Neural progenitor cell (in vitro differentiated cells): ENCODE measurements around the gene TREM2. TPM values are rescaled to one million over a fixed set of nuclear protein-coding genes. Genes with fewer than 3 reads are reported as not detected.

Source experiments
- DNase-seq: peaks from one replicate; pipeline ENCODE4 v3.0.0-alpha.2; 2016; ENCODE audit warnings: low spot score
- H2AFZ ChIP-seq: fragments of 200-600 bp; sonication (generic); replicated peaks from 2 replicates; pipeline ENCODE4 v1.6.1; 2016; ENCODE audit warnings: antibody characterized with exemption
- H3F3A ChIP-seq: fragments of 200-600 bp; sonication (generic); 2 replicates; pipeline ENCODE4 v1.6.1; 2016; ENCODE audit warnings: antibody characterized with exemption, low read depth
- H3K27ac ChIP-seq: fragments of 200-600 bp; sonication (generic); 2 replicates; pipeline ENCODE4 v1.5.1; 2016; ENCODE audit warnings: mild to moderate bottlenecking
- H3K27me3 ChIP-seq: fragments of 200-600 bp; sonication (generic); 2 replicates; pipeline ENCODE4 v1.6.1; 2016; ENCODE audit warnings: mild to moderate bottlenecking, moderate library complexity
- H3K36me3 ChIP-seq: fragments of 200-600 bp; sonication (generic); 2 replicates; pipeline ENCODE4 v1.5.1; 2016
- H3K4me1 ChIP-seq: fragments of 200-600 bp; sonication (generic); 2 replicates; pipeline ENCODE4 v1.6.1; 2016; ENCODE audit warnings: mixed run types
- H3K4me2 ChIP-seq: fragments of 200-600 bp; sonication (generic); 2 replicates; pipeline ENCODE4 v1.6.1; 2016
- H3K4me3 ChIP-seq: fragments of 200-600 bp; sonication (generic); 2 replicates; pipeline ENCODE4 v1.5.1; 2016
- H3K79me2 ChIP-seq: fragments of 200-600 bp; sonication (generic); 2 replicates; pipeline ENCODE4 v1.6.1; 2016; ENCODE audit warnings: low read depth
- H3K9ac ChIP-seq: fragments of 200-600 bp; sonication (generic); 2 replicates; pipeline ENCODE4 v1.6.1; 2016
- H3K9me3 ChIP-seq: fragments of 200-600 bp; sonication (generic); 2 replicates; pipeline ENCODE4 v1.5.1; 2016; ENCODE audit warnings: low read depth
- H4K20me1 ChIP-seq: fragments of 200-600 bp; sonication (generic); 2 replicates; pipeline ENCODE4 v1.6.1; 2016; ENCODE audit warnings: low read depth
- H3K27ac Mint-ChIP-seq: 3 replicates; pipeline ENCODE4 v1.8.0; 2021; ENCODE audit warnings: mixed read lengths
- H3K27me3 Mint-ChIP-seq: 2 replicates; pipeline ENCODE4 v1.8.0; 2022; ENCODE audit warnings: low read depth, mild to moderate bottlenecking, inconsistent platforms, moderate library complexity, mixed read lengths; ENCODE audit not compliant: insufficient read depth
- H3K36me3 Mint-ChIP-seq: 3 replicates; pipeline ENCODE4 v1.8.0; 2021; ENCODE audit warnings: mixed read lengths
- H3K4me1 Mint-ChIP-seq: 3 replicates; pipeline ENCODE4 v1.8.0; 2021; ENCODE audit warnings: mixed read lengths
- H3K4me3 Mint-ChIP-seq: 3 replicates; pipeline ENCODE4 v1.8.0; 2021; ENCODE audit warnings: mild to moderate bottlenecking, moderate library complexity, mixed read lengths
- H3K9me3 Mint-ChIP-seq: 3 replicates; pipeline ENCODE4 v1.8.0; 2020; ENCODE audit warnings: mixed read lengths
- CTCF ChIP-seq: fragments of 200-600 bp; sonication (generic); IDR thresholded peaks from 2 replicates; pipeline ENCODE4 v1.5.1; 2017; ENCODE audit warnings: antibody characterized with exemption, mild to moderate bottlenecking
- EZH2 ChIP-seq: fragments of 200-600 bp; sonication (generic); IDR thresholded peaks from 2 replicates; pipeline ENCODE4 v1.6.1; 2017; ENCODE audit warnings: antibody characterized with exemption, mild to moderate bottlenecking, moderate library complexity
- EZH2phosphoT487 ChIP-seq: fragments of 200-600 bp; sonication (generic); IDR thresholded peaks from 2 replicates; pipeline ENCODE4 v1.6.1; 2017; ENCODE audit warnings: antibody characterized with exemption
- total RNA-seq: library from RNA; depleted of rRNA; stranded (reverse); fragments of >200 nt; gene quantifications from 2 replicates; pipeline ENCODE4 v1.2.3, GENCODE V29; 2015; ENCODE audit warnings: low replicate concordance

TREM2 gene
- total RNA-seq, 1 donor from 2014 or later, result not detected

DNA sequence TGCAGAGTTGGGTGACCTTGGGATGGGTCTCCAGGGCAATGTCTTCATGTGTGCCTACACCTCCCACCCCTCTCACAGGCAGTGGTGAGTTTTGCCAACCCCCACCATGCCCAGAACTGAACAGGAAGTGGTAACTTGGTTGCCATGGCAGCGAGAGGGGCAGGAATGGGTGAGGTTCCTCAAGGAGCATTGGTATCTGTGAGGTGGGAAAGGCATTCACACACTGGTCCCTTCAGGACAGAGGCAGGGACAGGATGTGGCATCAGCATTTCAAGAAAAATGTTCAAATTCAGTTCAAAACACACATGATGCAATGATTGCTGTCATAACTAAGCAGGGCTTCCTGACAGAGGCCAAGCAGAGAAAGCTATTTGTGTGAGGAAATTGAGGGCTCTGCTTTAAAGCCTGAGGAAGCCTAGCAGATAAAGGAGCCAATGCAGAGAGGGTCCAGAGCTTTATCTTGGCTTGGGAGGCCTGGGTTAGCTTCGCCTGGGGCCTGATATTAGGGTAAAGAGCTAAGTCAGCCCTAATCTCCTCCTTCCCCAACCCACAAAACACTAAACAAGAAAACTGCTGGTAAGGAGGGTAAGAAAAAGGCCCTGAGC lies 37.5 kb upstream of the TREM2 start:
- Mint-ChIP-seq H3K4me1 (peaks cover 9% of the 10 kb centered on the region), H3K9me3 (no peaks in the 10 kb centered on the region), H3K27ac (no peak overlapping the region), H3K36me3 (no peaks in the 10 kb centered on the region), H3K4me3 (no peak overlapping the region), H3K27me3 (no peaks in the 10 kb centered on the region)
- H4K20me1 ChIP-seq, result no peaks in the 10 kb centered on the region
- H3K4me3 ChIP-seq, result no peak overlapping the region
- no peak for TF ChIP-seq CTCF
- no peaks in the 10 kb centered on the region for H3K79me2 ChIP-seq
- no peaks in the 10 kb centered on the region for H3K4me1 ChIP-seq
- H3K27me3 ChIP-seq, result no peaks in the 10 kb centered on the region
- no peaks in the 10 kb centered on the region for H3F3A ChIP-seq
- H3K9ac ChIP-seq, result no peak overlapping the region
- no peak overlapping the region for H3K4me2 ChIP-seq
- DNase-seq, result no peak
- no peak overlapping the region for H3K27ac ChIP-seq
- peak overlapping the region; percentile 57 for H2AFZ ChIP-seq
- no peaks in the 10 kb centered on the region for H3K36me3 ChIP-seq
- no peaks in the 10 kb centered on the region for H3K9me3 ChIP-seq

- Mint-ChIP-seq H3K4me1 (peaks cover 9% of the 10 kb centered on the region), H3K27me3 (peaks cover 1% of the 10 kb centered on the region), H3K9me3 (no peaks in the 10 kb centered on the region), H3K27ac (no peak overlapping the region), H3K36me3 (no peaks in the 10 kb centered on the region), H3K4me3 (no peak overlapping the region)
- H3K27me3 ChIP-seq, result no peaks in the 10 kb centered on the region
- H3K36me3 ChIP-seq, result no peaks in the 10 kb centered on the region
- no peaks in the 10 kb centered on the region for H3K79me2 ChIP-seq
- H3K9me3 ChIP-seq, result no peaks in the 10 kb centered on the region
- H3K4me2 ChIP-seq, result no peak overlapping the region
- H3K9ac ChIP-seq, result no peak overlapping the region
- H3F3A ChIP-seq, result no peaks in the 10 kb centered on the region
- peak overlapping the region; percentile 57 for H2AFZ ChIP-seq
- no peaks in the 10 kb centered on the region for H4K20me1 ChIP-seq
- TF ChIP-seq EZH2phosphoT487, result no peak
- no peak for TF ChIP-seq EZH2
- no peak for TF ChIP-seq CTCF
- H3K4me1 ChIP-seq, result no peaks in the 10 kb centered on the region
- DNase-seq, result no peak
- no peak overlapping the region for H3K4me3 ChIP-seq
- no peak overlapping the region for H3K27ac ChIP-seq
These were observed 36.8 kb upstream of the TREM2 start for GRCh38 chr6:41199552-41200246.

GRCh38 chr6:41197234-41197633 lies 34.3 kb upstream of the TREM2 start:
- H3K27me3 Mint-ChIP-seq, result peaks cover 8% of the 10 kb centered on the region
- Histone ChIP-seq H2AFZ (no peak overlapping the region), H3K27ac (no peak overlapping the region), H4K20me1 (no peaks in the 10 kb centered on the region), H3K9ac (no peak overlapping the region), H3K4me2 (no peak overlapping the region), H3K27me3 (no peaks in the 10 kb centered on the region), H3K9me3 (no peaks in the 10 kb centered on the region), H3F3A (no peaks in the 10 kb centered on the region), H3K79me2 (no peaks in the 10 kb centered on the region), H3K4me1 (no peaks in the 10 kb centered on the region), H3K36me3 (no peaks in the 10 kb centered on the region), H3K4me3 (no peak overlapping the region)
- H3K36me3 Mint-ChIP-seq, result no peaks in the 10 kb centered on the region
- TF ChIP-seq EZH2phosphoT487, result no peak
- no peak for TF ChIP-seq CTCF
- no peak for TF ChIP-seq EZH2
- H3K27ac Mint-ChIP-seq, result no peak overlapping the region
- no peak for DNase-seq
- no peak overlapping the region for H3K4me3 Mint-ChIP-seq
- H3K9me3 Mint-ChIP-seq, result no peaks in the 10 kb centered on the region
- H3K4me1 Mint-ChIP-seq, result peaks cover 16% of the 10 kb centered on the region
